Keratinocyte (primary cell): ENCODE measurements around the gene HSP90B1. TPM values are rescaled to one million over a fixed set of nuclear protein-coding genes. Genes with fewer than 3 reads are reported as not detected.

Source experiments
- DNase-seq: peaks from one replicate; pipeline ENCODE4 v3.0.0-alpha.2; 2011; ENCODE audit warnings: low read depth, missing footprints, low spot score
- FAIRE-seq: peaks from 2 replicates; lab custom pipeline; 2011; peaks lifted over from hg19 to GRCh38; lab: Jason Lieb, UNC
- H2AFZ ChIP-seq: 2 replicates; pipeline ENCODE4 v1.6.0; 2012; ENCODE audit warnings: low read length, control low read depth, inconsistent platforms; ENCODE audit not compliant: control insufficient read depth
- H3K27ac ChIP-seq: 2 replicates; pipeline ENCODE4 v1.5.1; 2011; ENCODE audit warnings: low read length; ENCODE audit not compliant: control insufficient read depth, insufficient read depth
- H3K27me3 ChIP-seq: 3 replicates; pipeline ENCODE4 v1.6.0; 2011; ENCODE audit warnings: low read length; ENCODE audit not compliant: control insufficient read depth, insufficient read depth; ENCODE audit errors: extremely low read depth
- H3K36me3 ChIP-seq, 2 experiments: 2 replicates in 1 of 2; 3 replicates in 1 of 2; pipeline ENCODE4 v1.5.1; 2011; ENCODE audit warnings: low read length in 2 of 2, mild to moderate bottlenecking in 1 of 2; ENCODE audit not compliant: control insufficient read depth in 2 of 2, insufficient read depth in 2 of 2; ENCODE audit errors: extremely low read depth in 1 of 2
- H3K4me1 ChIP-seq: 3 replicates; pipeline ENCODE4 v1.5.1; 2011; ENCODE audit warnings: low read length; ENCODE audit not compliant: control insufficient read depth, insufficient read depth; ENCODE audit errors: extremely low read depth
- H3K4me2 ChIP-seq: 3 replicates; pipeline ENCODE4 v1.6.0; 2011; ENCODE audit warnings: low read depth, low read length; ENCODE audit not compliant: control insufficient read depth, insufficient read depth; ENCODE audit errors: extremely low read depth
- H3K4me3 ChIP-seq, 3 experiments: fragments of 200-600 bp in 1 of 3; sonication (generic) in 1 of 3; 2 replicates in 2 of 3; 3 replicates in 1 of 3; pipeline ENCODE4 v1.5.1; 2011 to 2016; ENCODE audit warnings: low read length in 3 of 3, mild to moderate bottlenecking in 3 of 3, control low read depth in 2 of 3, inconsistent platforms in 1 of 3, low read depth in 1 of 3, mixed read lengths in 1 of 3, mixed run types in 1 of 3, moderate library complexity in 1 of 3; ENCODE audit not compliant: control insufficient read depth in 2 of 3, insufficient read depth in 2 of 3; ENCODE audit errors: extremely low read depth in 1 of 3
- H3K79me2 ChIP-seq: 2 replicates; pipeline ENCODE4 v1.6.0; 2012; ENCODE audit warnings: low read length; ENCODE audit not compliant: control insufficient read depth, insufficient read depth
- H3K9ac ChIP-seq: 3 replicates; pipeline ENCODE4 v1.6.0; 2011; ENCODE audit warnings: low read length; ENCODE audit not compliant: control insufficient read depth, insufficient read depth; ENCODE audit errors: extremely low read depth
- H3K9me1 ChIP-seq: 3 replicates; pipeline ENCODE4 v1.6.0; 2011; ENCODE audit warnings: low read length; ENCODE audit not compliant: control insufficient read depth, insufficient read depth; ENCODE audit errors: extremely low read depth
- H3K9me3 ChIP-seq: 2 replicates; pipeline ENCODE4 v1.5.1; 2012; ENCODE audit warnings: low read depth, low read length; ENCODE audit not compliant: control insufficient read depth
- H4K20me1 ChIP-seq: 3 replicates; pipeline ENCODE4 v1.6.0; 2011; ENCODE audit warnings: low read length; ENCODE audit not compliant: control insufficient read depth, insufficient read depth; ENCODE audit errors: extremely low read depth
- CTCF ChIP-seq, 3 experiments: IDR thresholded peaks in 1 of 3; conservative IDR thresholded peaks in 1 of 3; optimal IDR thresholded peaks in 1 of 3; 2 replicates in 2 of 3; 3 replicates in 1 of 3; pipeline versions ENCODE3 to v1.5.1; 2011; ENCODE audit warnings: low read length in 3 of 3, mild to moderate bottlenecking in 3 of 3, moderate library complexity in 2 of 3, control low read depth in 1 of 3, inconsistent platforms in 1 of 3; ENCODE audit not compliant: insufficient read depth in 2 of 3; ENCODE audit errors: extremely low read depth in 1 of 3
- EZH2 ChIP-seq: IDR thresholded peaks from one replicate; pipeline ENCODE4 v1.6.1; 2012; ENCODE audit warnings: inconsistent platforms, mild to moderate bottlenecking, low read length, moderate library complexity
- dilution Hi-C: fragments of 300-500 bp; cut with MboI; formaldehyde crosslinking; loops from one replicate; pipeline ENCODE4 v1.7.0; 2020; ENCODE audit warnings: low sequenced_read_pairs; ENCODE audit not compliant: extremely low pct_ligation_motif_present
- polyA plus RNA-seq, 5 experiments: library from polyadenylated mRNA; depleted of rRNA in 3 of 5; stranded (reverse) in 3 of 5; stranded (forward) in 1 of 5; unstranded in 1 of 5; fragments of >200 nt; gene quantifications; 1 replicate in 1 of 5; 2 replicates in 3 of 5; 3 replicates in 1 of 5; pipeline versions ENCODE4 v1.2.1 to v1.2.3, GENCODE V29; 2011 to 2012; ENCODE audit warnings: missing spikeins in 2 of 5, low read depth in 1 of 5, low replicate concordance in 1 of 5

Gene HSP90B1
- polyA plus RNA-seq, 1 donor (not counting 4 experiments of a cell fraction or from before 2014, with no cell fraction given), result 954 TPM

GRCh38 chr12:103978384-103978982 lies 48.3 kb downstream of the HSP90B1 start:
- Histone ChIP-seq H2AFZ (no peak overlapping the region), H3K9ac (no peak overlapping the region)

GRCh38 chr12:103986829-103987228 lies 56.6 kb downstream of the HSP90B1 start:
- Histone ChIP-seq H3K4me1 (no peaks in the 10 kb centered on the region), H3K79me2 (no peaks in the 10 kb centered on the region), H3K4me3 (no peak overlapping the region), H3K27me3 (no peaks in the 10 kb centered on the region), H2AFZ (no peak overlapping the region), H3K9me1 (no peaks in the 10 kb centered on the region), H3K4me2 (no peak overlapping the region), H4K20me1 (no peaks in the 10 kb centered on the region), H3K9me3 (no peaks in the 10 kb centered on the region), H3K36me3 (peaks cover 12 to 22% of the 10 kb centered on the region in 2 experiments), H3K9ac (no peak overlapping the region), H3K27ac (no peak overlapping the region)
- TF ChIP-seq CTCF (optimal IDR thresholded peaks at IDR 0.05 in 1 of 3, IDR thresholded peaks at IDR 0.05 in 1 of 3, conservative IDR thresholded peaks at IDR 0.05 in 1 of 3; ENCODE audit: extremely low read depth in 1 of 3, insufficient read depth in 2 of 3, low read length in 3 of 3), result no peak
- TF ChIP-seq EZH2, result no peak
- no peak for DNase-seq
- FAIRE-seq, result peak; percentile 74
- dilution Hi-C loops, result no loop called here

More at GRCh38 chr12:103978384-103978982, 48.3 kb downstream of the HSP90B1 start:
- H3K4me2 ChIP-seq, result no peak overlapping the region
- H3K4me1 ChIP-seq, result no peaks in the 10 kb centered on the region
- FAIRE-seq, result no peak
- dilution Hi-C loops, result no loop called here
- no peaks in the 10 kb centered on the region for H3K27me3 ChIP-seq
- peaks cover 51% of the 10 kb centered on the region for H3K79me2 ChIP-seq
- H3K36me3 ChIP-seq, result peaks cover 13 to 19% of the 10 kb centered on the region in 2 experiments
- H3K27ac ChIP-seq, result no peak overlapping the region
- peaks cover 5% of the 10 kb centered on the region for H4K20me1 ChIP-seq
- H3K9me3 ChIP-seq, result no peaks in the 10 kb centered on the region
- no peak overlapping the region for H3K4me3 ChIP-seq
- no peaks in the 10 kb centered on the region for H3K9me1 ChIP-seq
- DNase-seq, result no peak
- TF ChIP-seq CTCF (optimal IDR thresholded peaks at IDR 0.05 in 1 of 3, IDR thresholded peaks at IDR 0.05 in 1 of 3, conservative IDR thresholded peaks at IDR 0.05 in 1 of 3; ENCODE audit: extremely low read depth in 1 of 3, insufficient read depth in 2 of 3, low read length in 3 of 3), result no peak
- no peak for TF ChIP-seq EZH2
